CD8-positive, alpha-beta memory T cell (primary cell): Measurements from ENCODE around the gene ADGRG2. TPM values are rescaled to one million over a fixed set of nuclear protein-coding genes. Genes with fewer than 3 reads are reported as not detected.
"Not testable (repeated sequence)": the region's sequence is repeated elsewhere in the genome, so short reads cannot be mapped to it uniquely, and the experiment has no call there.

ENCODE experiments used
- CTCF ChIA-PET: fragments of 350-600 bp; sonication (Branson Sonifier 250); formaldehyde crosslinking; loops from one replicate; lab custom pipeline; 2021; ENCODE audit warnings: antibody characterized with exemption; lab: Charles Lee
- POLR2A ChIA-PET: fragments of 350-600 bp; sonication (Branson Sonifier 250); formaldehyde crosslinking; loops from one replicate; lab custom pipeline; 2021; ENCODE audit warnings: antibody characterized with exemption; lab: Charles Lee
- DNase-seq, 5 donors: peaks; one replicate each; pipeline versions ENCODE4 v3.0.0 to v3.0.0-alpha.2; 2020 to 2022; ENCODE audit warnings: mixed read lengths in 1 of 5
- H3K27ac ChIP-seq: one replicate; pipeline ENCODE4 v1.7.0; 2013; ENCODE audit warnings: low read depth, mild to moderate bottlenecking, low read length, moderate library complexity
- H3K27me3 ChIP-seq: 2 replicates; pipeline ENCODE4 v1.7.0; 2013; ENCODE audit warnings: low read length, mild to moderate bottlenecking; ENCODE audit not compliant: insufficient read depth, poor library complexity, severe bottlenecking
- H3K36me3 ChIP-seq: 2 replicates; pipeline ENCODE4 v1.7.0; 2013; ENCODE audit warnings: mild to moderate bottlenecking, low read length, moderate library complexity; ENCODE audit not compliant: insufficient read depth
- H3K4me1 ChIP-seq: 2 replicates; pipeline ENCODE4 v1.7.0; 2013; ENCODE audit warnings: mild to moderate bottlenecking, low read length, moderate library complexity; ENCODE audit not compliant: insufficient read depth
- H3K4me3 ChIP-seq: 2 replicates; pipeline ENCODE4 v1.7.0; 2013; ENCODE audit warnings: mild to moderate bottlenecking, low read length
- H3K9me3 ChIP-seq: 2 replicates; pipeline ENCODE4 v1.7.0; 2013; ENCODE audit warnings: mild to moderate bottlenecking, low read length
- H3K27ac Mint-ChIP-seq, 8 donors: one replicate each; pipeline ENCODE4 v1.8.0; 2020 to 2021; ENCODE audit warnings: mixed read lengths in 8 of 8, mild to moderate bottlenecking in 6 of 8, inconsistent platforms in 3 of 8, moderate library complexity in 3 of 8
- H3K27me3 Mint-ChIP-seq, 2 donors: one replicate each; pipeline ENCODE4 v1.8.0; 2020 to 2021; ENCODE audit warnings: mixed read lengths in 2 of 2, mild to moderate bottlenecking in 1 of 2, moderate library complexity in 1 of 2
- H3K36me3 Mint-ChIP-seq, 3 donors: one replicate each; pipeline ENCODE4 v1.8.0; 2020 to 2021; ENCODE audit warnings: mixed read lengths in 3 of 3, inconsistent platforms in 1 of 3, mild to moderate bottlenecking in 1 of 3
- H3K4me1 Mint-ChIP-seq, 3 donors: one replicate each; pipeline ENCODE4 v1.8.0; 2020 to 2021; ENCODE audit warnings: mixed read lengths in 3 of 3, inconsistent platforms in 1 of 3, mild to moderate bottlenecking in 1 of 3
- H3K4me3 Mint-ChIP-seq, 7 donors: one replicate each; pipeline ENCODE4 v1.8.0; 2020 to 2021; ENCODE audit warnings: mixed read lengths in 7 of 7, mild to moderate bottlenecking in 6 of 7, moderate library complexity in 4 of 7, inconsistent platforms in 2 of 7
- H3K9me3 Mint-ChIP-seq, 5 donors: one replicate each; pipeline ENCODE4 v1.8.0; 2020 to 2022; ENCODE audit warnings: mixed read lengths in 5 of 5, mild to moderate bottlenecking in 3 of 5, moderate library complexity in 2 of 5, inconsistent platforms in 1 of 5
- polyA plus RNA-seq: library from polyadenylated mRNA; unstranded; fragments of 300-500 nt; fragmentation: Illumina TruSeq; gene quantifications from one replicate; pipeline ENCODE4 v1.2.3, GENCODE V29; 2021
- total RNA-seq, 2 experiments: library from RNA; stranded (reverse); gene quantifications; one replicate each; pipeline ENCODE4 v1.2.3, GENCODE V29; 2021

ADGRG2 gene
- total and polyA plus RNA-seq, 3 experiments from 2014 or later, result 0.05 TPM; not detected in 2

- no peaks in the 10 kb centered on the region for H3K4me1 Mint-ChIP-seq
- CTCF ChIA-PET, result no interaction called here
- H3K36me3 Mint-ChIP-seq, result no peaks in the 10 kb centered on the region
- Histone ChIP-seq H3K27ac (no peak overlapping the region), H3K27me3 (no peaks in the 10 kb centered on the region), H3K4me3 (no peak overlapping the region), H3K9me3 (no peaks in the 10 kb centered on the region), H3K36me3 (no peaks in the 10 kb centered on the region), H3K4me1 (no peaks in the 10 kb centered on the region)
- no peak overlapping the region for H3K4me3 Mint-ChIP-seq
- DNase-seq, result no peak
- H3K27ac Mint-ChIP-seq, result peak overlapping the region in 1 of 8 donors; percentile 21
- POLR2A ChIA-PET, result no interaction called here
- peaks cover 3 to 5% of the 10 kb centered on the region in 2 donors for H3K27me3 Mint-ChIP-seq
- H3K9me3 Mint-ChIP-seq, result peaks cover 0 to 2% (median 0%) of the 10 kb centered on the region in 5 donors
Observed at GRCh38 chrX:19075754-19076153, 46.5 kb downstream of the ADGRG2 start.

DNA sequence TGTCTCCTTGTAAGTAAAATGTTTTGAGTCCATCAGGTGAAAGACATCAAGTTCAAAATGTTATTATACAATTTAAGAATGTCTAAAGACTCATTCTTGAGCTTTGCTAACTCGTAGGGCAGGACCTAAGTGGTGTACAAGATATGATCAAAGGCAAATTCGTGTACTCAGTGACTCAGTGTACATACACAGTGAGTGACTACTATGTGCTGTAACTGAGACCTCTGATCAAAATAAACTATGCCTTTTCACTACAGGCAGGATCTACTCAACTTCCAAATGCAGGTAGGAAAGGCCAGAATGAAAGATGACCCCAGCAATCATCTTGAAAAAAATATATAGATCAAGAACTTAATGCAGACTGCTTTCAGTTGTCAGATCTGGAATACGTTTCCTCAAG is 49.9 kb downstream of the ADGRG2 start:
- H3K9me3 Mint-ChIP-seq, result peaks cover 0 to 2% (median 0%) of the 10 kb centered on the region in 5 donors
- Histone ChIP-seq H3K9me3 (no peaks in the 10 kb centered on the region), H3K4me1 (no peaks in the 10 kb centered on the region), H3K27ac (no peak overlapping the region), H3K4me3 (no peak overlapping the region), H3K36me3 (no peaks in the 10 kb centered on the region), H3K27me3 (no peaks in the 10 kb centered on the region)
- H3K36me3 Mint-ChIP-seq, result no peaks in the 10 kb centered on the region
- POLR2A ChIA-PET, result no interaction called here
- no peaks in the 10 kb centered on the region for H3K4me1 Mint-ChIP-seq
- H3K4me3 Mint-ChIP-seq, result no peak overlapping the region
- no peak overlapping the region for H3K27ac Mint-ChIP-seq
- H3K27me3 Mint-ChIP-seq, result peaks cover 3 to 11% of the 10 kb centered on the region in 2 donors
- DNase-seq, result no peak
- CTCF ChIA-PET, result no interaction called here

DNA sequence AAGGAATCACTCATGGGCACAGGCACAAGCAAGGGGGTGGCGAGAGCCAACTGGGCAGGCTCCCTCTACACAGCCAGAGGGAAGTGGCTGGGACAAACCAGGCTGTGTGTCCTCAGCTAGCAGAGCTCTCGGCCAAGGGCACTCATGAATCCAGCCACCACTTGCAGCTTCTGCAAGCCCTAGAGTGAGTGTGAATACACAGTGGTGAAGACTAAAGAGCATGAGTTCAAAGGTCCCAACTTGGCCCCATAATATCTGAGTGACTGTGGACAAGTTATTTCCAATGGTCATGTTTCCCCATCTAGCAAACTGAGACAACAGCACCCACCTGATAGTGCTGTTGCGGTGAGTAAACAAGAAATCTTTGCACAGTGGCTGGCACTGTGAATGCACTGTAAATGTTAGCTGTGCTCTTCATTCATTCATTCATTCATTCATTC is 51.7 kb downstream of the ADGRG2 start:
- POLR2A ChIA-PET, result no interaction called here
- H3K36me3 Mint-ChIP-seq, result peaks cover 0 to 1% (median 0%) of the 10 kb centered on the region in 3 donors

DNA sequence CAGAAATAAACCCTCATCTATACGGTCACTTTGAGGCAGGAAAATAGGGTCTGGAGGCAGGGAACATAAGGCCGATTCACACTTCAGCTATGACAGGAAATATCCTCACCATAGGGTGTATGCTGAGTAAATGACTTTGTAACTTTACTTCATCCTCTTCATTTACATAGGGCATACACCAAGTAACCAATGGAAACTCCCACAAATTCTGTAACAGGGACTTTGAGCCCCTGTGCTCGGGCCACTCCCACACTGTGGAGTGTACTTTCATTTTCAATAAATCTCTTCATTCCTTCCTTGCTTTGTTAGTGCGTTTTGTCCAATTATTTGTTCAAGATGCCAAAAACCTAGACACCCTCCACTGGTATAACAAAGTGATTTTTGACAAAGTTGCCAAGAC is 55.3 kb downstream of the ADGRG2 start:
- H3K36me3 ChIP-seq, H3K27me3 ChIP-seq, H3K36me3 Mint-ChIP-seq, H3K4me1 ChIP-seq, H3K4me3 Mint-ChIP-seq, H3K4me1 Mint-ChIP-seq, H3K27ac Mint-ChIP-seq, H3K9me3 Mint-ChIP-seq, H3K4me3 ChIP-seq, CTCF ChIA-PET, H3K9me3 ChIP-seq, DNase-seq, H3K27ac ChIP-seq, POLR2A ChIA-PET: not testable (repeated sequence)
- peaks cover 3 to 14% of the 10 kb centered on the region in 2 donors for H3K27me3 Mint-ChIP-seq

More for the DNA sequence above, 51.7 kb downstream of the ADGRG2 start:
- no peak for DNase-seq
- H3K4me3 ChIP-seq, result no peak overlapping the region
- H3K9me3 ChIP-seq, result no peaks in the 10 kb centered on the region
- CTCF ChIA-PET, result no interaction called here
- H3K27me3 ChIP-seq, result no peaks in the 10 kb centered on the region
- Mint-ChIP-seq H3K9me3 (peaks cover 0 to 2% (median 0%) of the 10 kb centered on the region in 5 donors), H3K27ac (no peak overlapping the region), H3K4me3 (no peak overlapping the region), H3K27me3 (peaks cover 3 to 11% of the 10 kb centered on the region in 2 donors), H3K4me1 (no peaks in the 10 kb centered on the region)
- no peaks in the 10 kb centered on the region for H3K36me3 ChIP-seq
- no peak overlapping the region for H3K27ac ChIP-seq
- no peaks in the 10 kb centered on the region for H3K4me1 ChIP-seq

GRCh38 chrX:19065535-19065934 is 56.7 kb downstream of the ADGRG2 start:
- H3K27ac Mint-ChIP-seq, result no peak overlapping the region
- H3K27ac ChIP-seq, result no peak overlapping the region
- peaks cover 0 to 14% of the 10 kb centered on the region in 2 donors for H3K27me3 Mint-ChIP-seq
- H3K4me1 Mint-ChIP-seq, result no peaks in the 10 kb centered on the region
- peaks cover 0 to 4% (median 0%) of the 10 kb centered on the region in 3 donors for H3K36me3 Mint-ChIP-seq
- no peak for DNase-seq
- H3K36me3 ChIP-seq, result no peaks in the 10 kb centered on the region
- no peaks in the 10 kb centered on the region for H3K4me1 ChIP-seq
- H3K9me3 ChIP-seq, result no peaks in the 10 kb centered on the region
- H3K4me3 Mint-ChIP-seq, result no peak overlapping the region
- POLR2A ChIA-PET, result no interaction called here
- peaks cover 0 to 4% (median 1%) of the 10 kb centered on the region in 5 donors for H3K9me3 Mint-ChIP-seq
- no peak overlapping the region for H3K4me3 ChIP-seq
- CTCF ChIA-PET, result no interaction called here
- H3K27me3 ChIP-seq, result no peaks in the 10 kb centered on the region

GRCh38 chrX:19064175-19064574 is 58.1 kb downstream of the ADGRG2 start:
- Mint-ChIP-seq H3K36me3 (peaks cover 0 to 4% (median 0%) of the 10 kb centered on the region in 3 donors), H3K27ac (no peak overlapping the region), H3K27me3 (peaks cover 0 to 9% of the 10 kb centered on the region in 2 donors), H3K4me3 (no peak overlapping the region), H3K4me1 (no peaks in the 10 kb centered on the region), H3K9me3 (peaks cover 0 to 4% (median 1%) of the 10 kb centered on the region in 5 donors)
- no peak for DNase-seq
- Histone ChIP-seq H3K27ac (no peak overlapping the region), H3K36me3 (no peaks in the 10 kb centered on the region), H3K4me1 (no peaks in the 10 kb centered on the region), H3K27me3 (no peaks in the 10 kb centered on the region), H3K4me3 (no peak overlapping the region), H3K9me3 (no peaks in the 10 kb centered on the region)
- POLR2A ChIA-PET, result no interaction called here
- CTCF ChIA-PET, result no interaction called here

DNA sequence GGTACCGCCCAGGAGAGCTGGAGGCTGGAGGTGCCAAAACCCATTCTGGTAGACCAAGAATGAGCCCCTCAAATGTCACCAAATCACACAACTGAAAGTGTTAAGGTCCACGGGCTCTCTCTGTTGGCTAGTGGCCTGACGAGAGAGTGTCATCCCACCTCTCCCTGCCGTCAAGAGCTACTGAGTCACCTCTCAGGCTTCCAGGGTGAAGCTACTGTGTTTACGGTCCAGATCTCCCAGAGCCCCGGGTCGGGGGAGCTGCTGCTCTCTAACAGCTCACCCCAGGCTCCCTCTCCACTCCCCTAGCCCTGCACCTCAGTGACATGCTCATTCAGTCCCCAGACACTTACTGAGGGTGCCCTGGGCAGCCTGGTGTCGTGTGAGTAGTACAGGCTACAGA is 59.2 kb downstream of the ADGRG2 start:
- no peak overlapping the region for H3K4me3 ChIP-seq
- Mint-ChIP-seq H3K9me3 (peaks cover 0 to 4% (median 1%) of the 10 kb centered on the region in 5 donors), H3K4me3 (no peak overlapping the region), H3K36me3 (peaks cover 0 to 4% (median 0%) of the 10 kb centered on the region in 3 donors), H3K4me1 (no peaks in the 10 kb centered on the region), H3K27ac (peak overlapping the region in 1 of 8 donors; percentile 50), H3K27me3 (peaks cover 0 to 8% of the 10 kb centered on the region in 2 donors)
- H3K27me3 ChIP-seq, result no peaks in the 10 kb centered on the region
- CTCF ChIA-PET, result no interaction called here
- H3K4me1 ChIP-seq, result no peaks in the 10 kb centered on the region
- no peak for DNase-seq
- H3K9me3 ChIP-seq, result no peaks in the 10 kb centered on the region
- POLR2A ChIA-PET, result no interaction called here
- no peaks in the 10 kb centered on the region for H3K36me3 ChIP-seq
- no peak overlapping the region for H3K27ac ChIP-seq

- Mint-ChIP-seq H3K27me3 (peaks cover 0 to 8% of the 10 kb centered on the region in 2 donors), H3K36me3 (no peaks in the 10 kb centered on the region), H3K27ac (no peak overlapping the region), H3K4me3 (no peak overlapping the region), H3K9me3 (peaks cover 0 to 4% (median 1%) of the 10 kb centered on the region in 5 donors), H3K4me1 (no peaks in the 10 kb centered on the region)
- Histone ChIP-seq H3K4me1 (no peaks in the 10 kb centered on the region), H3K27me3 (no peaks in the 10 kb centered on the region), H3K27ac (no peak overlapping the region), H3K4me3 (no peak overlapping the region), H3K36me3 (no peaks in the 10 kb centered on the region), H3K9me3 (no peaks in the 10 kb centered on the region)
- CTCF ChIA-PET, result no interaction called here
- no peak for DNase-seq
- POLR2A ChIA-PET, result no interaction called here
Observed at GRCh38 chrX:19059067-19059466, 63.2 kb downstream of the ADGRG2 start.
